DMS153 (cell line): Measurements from ENCODE around the gene SARS1.
A peak's percentile ranks its signal among the peaks of the same experiment; 100 is the strongest.
"Not testable (repeated sequence)": the region's sequence is repeated elsewhere in the genome, so short reads cannot be mapped to it uniquely, and the experiment has no call there.

ENCODE experiments used
- DNase-seq: peaks from one replicate; lab custom pipeline; 2025; lab: John Stamatoyannopoulos, UW

SARS1 gene

GRCh38 chr1:109213824-109214693 lies at the start of gene SARS1:
TSS of gene SARS1 (plus strand) at chr1:109213918. CDS start at chr1:109213993, 75 bp downstream.
- DNase-seq, result peak; percentile 70

GRCh38 chr1:109164538-109164937 lies 49.2 kb upstream of the SARS1 start:
- DNase-seq, result no peak

- DNase-seq, result no peak
These were observed 46.7 kb upstream of the SARS1 start for GRCh38 chr1:109167001-109167506.

GRCh38 chr1:109170035-109170764 lies 43.5 kb upstream of the SARS1 start:
- DNase-seq, result no peak

- no peak for DNase-seq
These were observed 42.1 kb upstream of the SARS1 start for GRCh38 chr1:109171646-109172045.

- not testable (repeated sequence) for DNase-seq
These were observed 37.4 kb upstream of the SARS1 start for GRCh38 chr1:109176349-109176748.

- DNase-seq, result not testable (repeated sequence)
These were observed 33.0 kb upstream of the SARS1 start for GRCh38 chr1:109180715-109181084.

GRCh38 chr1:109181085-109181806 lies 32.5 kb upstream of the SARS1 start:
- DNase-seq, result no peak

- DNase-seq, result no peak
These were observed 31.9 kb upstream of the SARS1 start for GRCh38 chr1:109181807-109182163.

GRCh38 chr1:109183058-109183738 lies 30.5 kb upstream of the SARS1 start:
- DNase-seq, result no peak

GRCh38 chr1:109184687-109185086 lies 29.0 kb upstream of the SARS1 start:
- no peak for DNase-seq

GRCh38 chr1:109185357-109185756 lies 28.4 kb upstream of the SARS1 start:
- DNase-seq, result no peak

- no peak for DNase-seq
These were observed 27.6 kb upstream of the SARS1 start for GRCh38 chr1:109185990-109186732.

GRCh38 chr1:109186733-109187086 lies 27.0 kb upstream of the SARS1 start:
- DNase-seq, result no peak

- DNase-seq, result no peak
These were observed 26.6 kb upstream of the SARS1 start for GRCh38 chr1:109187127-109187526.

- no peak for DNase-seq
These were observed 25.5 kb upstream of the SARS1 start for GRCh38 chr1:109188200-109188599.

- no peak for DNase-seq
These were observed 24.9 kb upstream of the SARS1 start for GRCh38 chr1:109188781-109189180.

GRCh38 chr1:109190189-109190588 lies 23.5 kb upstream of the SARS1 start:
- DNase-seq, result no peak

- no peak for DNase-seq
These were observed 22.3 kb upstream of the SARS1 start for GRCh38 chr1:109191377-109191776.

GRCh38 chr1:109191891-109192290 lies 21.8 kb upstream of the SARS1 start:
- DNase-seq, result no peak

- no peak for DNase-seq
These were observed 21.3 kb upstream of the SARS1 start for GRCh38 chr1:109192433-109192832.
